Stimulated activated CD8-positive, alpha-beta memory T cell treated with anti-CD3 and anti-CD28 coated beads, Interleukin-2, amount 100 ng/mL, for 48 hours (primary cell): ENCODE measurements around the gene DENND4A.

Experiments used
- DNase-seq, 2 donors: peaks; one replicate each; pipeline ENCODE4 v3.0.0-alpha.2; 2020; ENCODE audit warnings: low read depth in 2 of 2

DENND4A gene

DNA sequence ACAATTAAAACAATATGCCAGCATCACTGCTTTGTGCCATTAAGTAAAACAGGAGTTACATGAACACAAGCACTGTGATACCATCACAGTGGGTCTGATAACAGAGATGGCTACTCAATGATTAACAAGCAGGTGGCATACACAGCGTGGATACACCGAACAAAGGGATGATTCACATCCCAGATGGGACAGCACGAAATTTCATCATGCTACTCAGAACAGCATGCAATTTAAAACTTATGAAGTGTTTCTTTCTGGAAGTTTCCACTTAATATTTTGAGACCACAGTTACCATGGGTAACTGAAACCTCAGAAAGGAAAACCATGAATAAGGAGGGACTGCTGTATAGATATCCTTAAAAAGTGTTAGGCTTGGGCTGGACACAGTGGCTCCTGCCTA, 125.8 kb downstream of the DENND4A start:
- no peak for DNase-seq

- no peak for DNase-seq
These were observed 128.6 kb downstream of the DENND4A start for GRCh38 chr15:65663521-65663920.

GRCh38 chr15:65660927-65661326, 131.2 kb downstream of the DENND4A start:
- no peak for DNase-seq

- no peak for DNase-seq
These were observed 132.5 kb downstream of the DENND4A start for GRCh38 chr15:65659502-65660052.

- no peak for DNase-seq
These were observed 136.6 kb downstream of the DENND4A start for GRCh38 chr15:65655457-65655856.

DNA sequence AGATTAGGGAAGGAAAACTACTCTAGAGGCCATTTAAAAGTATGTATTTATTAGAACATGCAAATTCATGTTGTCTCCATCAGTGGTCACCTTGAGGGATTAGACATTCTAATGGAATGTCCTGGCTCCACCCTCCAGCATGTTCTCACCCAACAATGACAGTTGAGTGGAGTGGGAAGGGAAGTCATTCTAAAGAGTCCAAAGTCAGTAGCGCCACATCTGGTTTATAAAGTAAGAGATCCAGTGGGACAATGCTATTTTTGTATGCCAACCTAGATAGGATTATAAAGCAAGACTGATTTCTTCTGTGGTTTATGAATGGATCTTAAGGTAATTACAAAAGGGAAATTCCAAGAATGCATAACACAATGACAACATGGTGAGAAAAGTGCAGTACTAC, 137.1 kb downstream of the DENND4A start:
- DNase-seq, result no peak

DNA sequence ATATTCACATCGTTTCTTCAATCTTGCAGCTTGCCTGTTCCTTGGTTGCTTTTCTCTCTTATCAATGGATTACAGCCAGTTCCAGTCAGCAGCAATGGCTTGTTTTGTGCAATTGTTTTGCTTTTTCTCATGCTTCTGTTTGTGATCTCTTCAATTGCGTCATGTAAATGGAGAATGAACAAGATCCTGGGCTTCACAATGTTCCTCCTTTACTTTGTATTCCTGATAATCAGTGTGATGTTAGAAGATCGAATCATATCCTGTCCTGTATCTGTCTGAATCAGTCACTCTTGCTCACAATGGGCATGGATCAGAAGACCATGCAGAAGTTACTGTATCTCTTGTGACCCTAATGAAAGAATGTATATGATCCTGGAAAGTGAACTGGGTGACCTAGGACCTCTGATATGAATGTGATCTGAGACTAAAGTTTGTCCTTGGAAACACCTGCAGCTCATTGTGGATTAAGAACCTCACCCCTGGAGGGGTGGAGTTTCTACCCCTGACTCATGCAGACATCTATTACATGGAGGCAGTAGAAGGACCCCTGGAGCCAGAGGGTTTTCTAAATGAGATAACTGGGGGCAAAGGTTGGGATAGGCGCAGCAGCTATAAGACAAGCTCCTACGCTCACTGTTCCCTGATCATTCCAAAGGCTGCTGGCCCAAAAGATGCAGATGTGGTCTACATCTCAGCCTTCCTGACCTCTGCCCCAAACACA, 138.1 kb downstream of the DENND4A start:
- no peak for DNase-seq

GRCh38 chr15:65653341-65653740, 138.8 kb downstream of the DENND4A start:
- no peak for DNase-seq

GRCh38 chr15:65651831-65652749, 140.0 kb downstream of the DENND4A start:
- DNase-seq, result no peak

- DNase-seq, result no peak
These were observed 141.1 kb downstream of the DENND4A start for GRCh38 chr15:65651042-65651322.

DNA sequence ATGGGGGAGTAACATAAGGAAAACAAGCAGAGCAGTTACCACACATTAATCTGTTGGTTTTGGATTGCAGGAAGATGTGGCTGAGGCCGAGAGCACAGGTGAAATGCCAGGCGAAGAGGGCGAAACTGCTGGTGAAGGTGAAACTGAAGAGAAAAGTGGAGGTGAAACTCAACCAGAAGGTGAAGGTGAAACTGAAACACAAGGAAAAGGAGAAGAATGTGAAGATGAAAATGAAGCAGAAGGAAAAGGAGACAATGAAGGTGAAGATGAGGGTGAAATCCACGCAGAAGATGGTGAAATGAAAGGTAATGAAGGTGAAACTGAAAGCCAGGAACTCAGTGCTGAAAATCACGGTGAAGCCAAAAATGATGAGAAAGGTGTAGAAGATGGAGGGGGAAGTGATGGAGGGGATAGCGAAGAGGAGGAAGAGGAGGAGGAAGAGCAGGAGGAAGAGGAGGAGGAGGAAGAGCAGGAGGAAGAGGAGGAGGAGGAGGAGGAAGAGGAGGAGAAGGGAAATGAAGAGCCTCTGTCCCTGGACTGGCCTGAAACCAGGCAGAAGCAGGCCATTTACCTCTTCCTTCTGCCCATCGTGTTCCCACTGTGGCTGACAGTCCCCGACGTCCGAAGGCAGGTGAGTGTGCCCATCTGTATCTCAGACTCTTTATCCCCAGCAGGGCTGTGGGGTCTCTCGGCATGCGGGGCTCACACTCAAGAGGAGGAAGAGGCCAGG, 141.6 kb downstream of the DENND4A start:
- no peak for DNase-seq

GRCh38 chr15:65646486-65646885, 145.6 kb downstream of the DENND4A start:
- DNase-seq, result no peak

DNA sequence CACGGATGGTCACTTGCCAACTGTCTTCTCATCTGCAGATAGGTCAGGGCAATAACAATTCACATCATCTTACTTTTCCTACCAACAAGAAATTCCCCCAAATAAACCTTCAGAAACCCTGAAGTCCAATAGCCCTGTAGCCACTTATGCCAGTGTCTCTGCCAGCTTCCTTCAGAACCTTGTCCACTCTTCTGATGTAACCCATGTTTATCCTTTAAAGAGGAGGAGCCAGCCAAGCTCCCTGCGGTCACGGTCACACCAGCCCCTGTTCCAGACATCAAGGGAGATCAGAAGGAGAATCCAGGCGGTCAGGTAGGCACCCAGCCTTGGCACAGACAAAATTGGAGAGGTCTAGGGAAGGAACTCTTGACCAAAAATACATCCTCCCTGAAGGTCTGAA, 146.7 kb downstream of the DENND4A start:
- no peak for DNase-seq

GRCh38 chr15:65644282-65644681, 147.8 kb downstream of the DENND4A start:
- no peak for DNase-seq

DNA sequence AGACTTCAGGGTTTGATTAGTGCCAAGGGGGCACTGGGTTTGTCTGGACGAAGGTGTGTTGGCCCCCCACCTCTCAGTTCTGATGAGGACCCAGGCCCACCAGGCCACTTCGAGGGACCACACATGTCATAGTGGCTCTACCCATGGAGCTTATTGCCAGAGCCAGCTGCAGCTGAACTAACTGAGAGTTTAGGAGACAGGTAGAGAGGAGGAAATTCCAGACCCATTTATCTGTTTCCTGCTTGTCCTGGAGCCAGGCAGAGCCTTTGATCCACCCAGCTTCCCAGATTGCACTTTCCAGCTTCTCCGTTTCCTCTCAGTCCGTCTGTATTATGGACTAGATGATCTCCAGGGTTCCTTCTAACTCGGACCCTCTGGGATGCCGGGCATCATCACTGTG, 149.5 kb downstream of the DENND4A start:
- no peak for DNase-seq

DNA sequence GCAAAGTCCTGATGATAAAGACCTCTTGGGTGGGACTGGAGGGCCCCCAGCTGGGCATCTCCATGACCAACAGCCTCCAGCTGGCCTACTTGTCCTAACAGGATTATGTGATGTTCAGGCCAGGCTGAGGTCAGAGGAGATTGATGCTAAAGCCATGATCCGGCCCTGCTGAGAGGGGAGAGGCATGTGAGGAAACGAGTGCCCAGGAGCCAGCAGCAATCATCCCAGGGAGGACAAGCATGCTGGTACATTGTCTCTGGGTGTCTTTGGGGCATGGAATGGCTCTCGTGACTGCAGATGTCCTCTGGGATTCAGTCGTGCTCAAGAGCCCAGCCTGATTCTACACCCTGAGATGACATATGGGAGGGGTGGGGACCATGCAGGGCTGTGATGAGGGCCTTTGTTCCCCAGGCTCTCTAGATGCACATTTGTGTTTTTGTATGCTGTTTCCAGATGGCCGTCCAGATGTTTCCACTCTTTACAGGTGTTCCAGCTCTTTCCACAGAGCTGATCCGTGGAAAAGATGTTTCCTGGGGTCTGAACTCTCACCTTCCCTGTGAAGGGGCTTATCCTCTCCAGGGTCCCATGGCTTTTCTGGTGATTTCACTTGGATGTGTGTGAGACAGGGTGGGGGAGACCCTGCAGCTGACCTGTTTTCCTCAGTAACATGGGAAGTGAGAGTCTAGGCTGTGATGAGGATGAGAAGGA, 150.2 kb downstream of the DENND4A start:
- DNase-seq, result no peak

DNA sequence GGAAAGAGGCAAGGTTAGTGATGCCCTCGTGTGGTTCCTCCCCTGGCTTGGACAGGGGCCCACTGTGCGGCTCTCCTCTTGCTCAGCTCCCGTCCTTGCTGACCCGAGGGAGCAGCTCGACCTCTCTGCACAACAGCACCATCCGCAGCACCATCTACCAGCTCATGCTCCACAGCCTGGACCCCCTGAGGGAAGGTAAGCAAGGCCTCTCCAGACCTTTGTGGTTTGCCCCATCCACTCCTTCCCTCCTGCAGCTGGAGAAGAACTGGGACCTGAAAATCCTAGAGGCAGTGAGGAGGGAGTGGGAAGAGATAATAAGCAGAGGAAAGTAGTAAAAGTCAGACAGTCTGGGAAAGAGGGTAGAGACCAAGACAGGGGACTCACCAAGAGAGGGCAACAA, 152.6 kb downstream of the DENND4A start:
- DNase-seq, result no peak

DNA sequence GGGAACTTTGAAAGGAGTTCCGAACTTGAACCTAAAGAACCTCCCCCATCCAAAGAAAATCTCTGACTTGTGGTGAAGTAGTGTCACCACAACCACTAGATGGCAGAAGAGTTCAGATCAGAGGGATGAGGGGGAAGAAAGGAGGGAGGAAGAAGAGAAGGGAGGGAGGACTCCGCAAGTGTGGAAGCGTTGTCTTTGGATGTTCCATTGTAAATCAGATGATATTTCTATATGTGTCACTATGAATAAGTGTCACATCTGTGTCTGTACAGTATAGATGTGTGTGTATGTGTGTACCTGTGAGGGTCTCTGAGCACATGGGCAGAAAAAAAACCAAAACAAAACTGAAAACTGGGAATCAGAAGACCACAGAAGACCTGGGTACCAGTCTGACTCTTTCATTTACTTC, 153.4 kb downstream of the DENND4A start:
- DNase-seq, result no peak

GRCh38 chr15:65638109-65638508, 154.0 kb downstream of the DENND4A start:
- DNase-seq, result no peak

- DNase-seq, result no peak
These were observed 157.7 kb downstream of the DENND4A start for GRCh38 chr15:65634356-65634755.

- no peak for DNase-seq
These were observed 158.3 kb downstream of the DENND4A start for GRCh38 chr15:65633752-65634151.
